ENCODE data around the gene CALHM1. TPM values are rescaled to one million over a fixed set of nuclear protein-coding genes. Genes with fewer than 3 reads are reported as not detected.

Gene CALHM1
- total and polyA plus RNA-seq, 2 experiments from 2014 or later = not detected

GRCh38 chr10:103502849-103503660, 44.4 kb upstream of the CALHM1 start:
- peaks cover 8% of the 10 kb centered on the region for H3K4me1 ChIP-seq (ENCODE audit: low read depth)
- H3K36me3 ChIP-seq = no peaks in the 10 kb centered on the region
- H3K27ac ChIP-seq = no peak overlapping the region
- TF ChIP-seq, protein P1, sequence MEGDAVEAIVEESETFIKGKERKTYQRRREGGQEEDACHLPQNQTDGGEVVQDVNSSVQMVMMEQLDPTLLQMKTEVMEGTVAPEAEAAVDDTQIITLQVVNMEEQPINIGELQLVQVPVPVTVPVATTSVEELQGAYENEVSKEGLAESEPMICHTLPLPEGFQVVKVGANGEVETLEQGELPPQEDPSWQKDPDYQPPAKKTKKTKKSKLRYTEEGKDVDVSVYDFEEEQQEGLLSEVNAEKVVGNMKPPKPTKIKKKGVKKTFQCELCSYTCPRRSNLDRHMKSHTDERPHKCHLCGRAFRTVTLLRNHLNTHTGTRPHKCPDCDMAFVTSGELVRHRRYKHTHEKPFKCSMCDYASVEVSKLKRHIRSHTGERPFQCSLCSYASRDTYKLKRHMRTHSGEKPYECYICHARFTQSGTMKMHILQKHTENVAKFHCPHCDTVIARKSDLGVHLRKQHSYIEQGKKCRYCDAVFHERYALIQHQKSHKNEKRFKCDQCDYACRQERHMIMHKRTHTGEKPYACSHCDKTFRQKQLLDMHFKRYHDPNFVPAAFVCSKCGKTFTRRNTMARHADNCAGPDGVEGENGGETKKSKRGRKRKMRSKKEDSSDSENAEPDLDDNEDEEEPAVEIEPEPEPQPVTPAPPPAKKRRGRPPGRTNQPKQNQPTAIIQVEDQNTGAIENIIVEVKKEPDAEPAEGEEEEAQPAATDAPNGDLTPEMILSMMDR (IDR thresholded peaks at IDR 0.05; ENCODE audit: low read depth, low read length) = no peak
- H3K4me3 ChIP-seq = no peak overlapping the region
- no peak for DNase-seq (ENCODE audit: low read depth in 1 of 2, low spot score in 1 of 2)
- H3K27me3 ChIP-seq = peaks cover 11% of the 10 kb centered on the region
- H3K9me3 ChIP-seq (ENCODE audit: low read depth) = no peaks in the 10 kb centered on the region

DNA sequence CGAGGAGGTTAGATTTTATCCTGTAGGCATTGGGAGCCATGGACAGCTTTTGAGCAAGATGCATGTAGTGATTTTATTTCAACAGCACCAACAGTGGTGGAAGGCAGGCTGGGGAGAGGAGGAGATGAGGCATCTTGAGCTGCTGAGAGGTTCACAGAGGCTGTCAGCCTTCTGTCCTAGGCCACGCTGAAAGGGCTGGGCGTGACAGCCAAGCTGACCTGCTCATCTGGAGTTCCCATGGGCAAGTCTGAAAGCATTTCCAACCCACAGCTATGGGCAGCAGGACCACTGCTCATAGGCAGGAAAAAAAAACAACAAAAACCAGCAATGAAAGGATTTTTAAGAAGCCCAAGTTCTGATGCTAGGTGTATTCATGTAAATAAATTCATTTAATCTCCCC, 42.5 kb upstream of the CALHM1 start:
- no peak overlapping the region for H3K27ac ChIP-seq
- TF ChIP-seq, protein P1 (IDR thresholded peaks at IDR 0.05; ENCODE audit: low read depth, low read length) = no peak
- no peak overlapping the region for H3K4me3 ChIP-seq
- no peaks in the 10 kb centered on the region for H3K9me3 ChIP-seq (ENCODE audit: low read depth)
- peaks cover 8% of the 10 kb centered on the region for H3K4me1 ChIP-seq (ENCODE audit: low read depth)
- DNase-seq (ENCODE audit: low read depth in 1 of 2, low spot score in 1 of 2) = no peak
- no peaks in the 10 kb centered on the region for H3K36me3 ChIP-seq
- H3K27me3 ChIP-seq = peaks cover 30% of the 10 kb centered on the region

- TF ChIP-seq, protein P1 (IDR thresholded peaks at IDR 0.05; ENCODE audit: low read depth, low read length) = no peak
- no peaks in the 10 kb centered on the region for H3K9me3 ChIP-seq (ENCODE audit: low read depth)
- H3K27me3 ChIP-seq = peaks cover 37% of the 10 kb centered on the region
- no peaks in the 10 kb centered on the region for H3K36me3 ChIP-seq
- peaks cover 8% of the 10 kb centered on the region for H3K4me1 ChIP-seq (ENCODE audit: low read depth)
- no peak overlapping the region for H3K4me3 ChIP-seq
- DNase-seq (ENCODE audit: low read depth in 1 of 2, low spot score in 1 of 2) = no peak
- no peak overlapping the region for H3K27ac ChIP-seq
Observed at GRCh38 chr10:103500481-103500880, 41.8 kb upstream of the CALHM1 start.

DNA sequence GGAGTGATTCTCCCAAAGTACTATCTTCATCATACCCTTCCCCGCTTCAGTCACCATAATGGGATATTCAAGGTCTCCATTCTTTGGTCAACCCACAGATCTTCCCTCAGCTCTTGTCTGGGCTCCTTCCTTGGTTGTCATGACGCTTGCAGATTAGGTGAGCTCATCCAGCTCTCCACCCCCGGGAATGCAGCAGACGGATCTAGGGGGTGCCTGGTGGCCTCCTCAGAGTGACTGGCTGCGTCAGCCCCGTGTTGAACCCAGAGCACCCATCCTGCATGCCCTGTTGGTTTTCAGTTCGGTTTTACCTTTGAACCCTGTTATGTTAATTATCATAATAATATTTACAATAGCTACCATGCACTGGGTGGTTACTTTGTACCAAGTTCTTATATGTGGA, 41.2 kb upstream of the CALHM1 start:
- no peak overlapping the region for H3K4me3 ChIP-seq
- H3K36me3 ChIP-seq = no peaks in the 10 kb centered on the region
- H3K4me1 ChIP-seq (ENCODE audit: low read depth) = peaks cover 8% of the 10 kb centered on the region
- H3K27ac ChIP-seq = no peak overlapping the region
- TF ChIP-seq, protein P1 (IDR thresholded peaks at IDR 0.05; ENCODE audit: low read depth, low read length) = no peak
- peaks cover 43% of the 10 kb centered on the region for H3K27me3 ChIP-seq
- no peaks in the 10 kb centered on the region for H3K9me3 ChIP-seq (ENCODE audit: low read depth)
- DNase-seq (ENCODE audit: low read depth in 1 of 2, low spot score in 1 of 2) = no peak

DNA sequence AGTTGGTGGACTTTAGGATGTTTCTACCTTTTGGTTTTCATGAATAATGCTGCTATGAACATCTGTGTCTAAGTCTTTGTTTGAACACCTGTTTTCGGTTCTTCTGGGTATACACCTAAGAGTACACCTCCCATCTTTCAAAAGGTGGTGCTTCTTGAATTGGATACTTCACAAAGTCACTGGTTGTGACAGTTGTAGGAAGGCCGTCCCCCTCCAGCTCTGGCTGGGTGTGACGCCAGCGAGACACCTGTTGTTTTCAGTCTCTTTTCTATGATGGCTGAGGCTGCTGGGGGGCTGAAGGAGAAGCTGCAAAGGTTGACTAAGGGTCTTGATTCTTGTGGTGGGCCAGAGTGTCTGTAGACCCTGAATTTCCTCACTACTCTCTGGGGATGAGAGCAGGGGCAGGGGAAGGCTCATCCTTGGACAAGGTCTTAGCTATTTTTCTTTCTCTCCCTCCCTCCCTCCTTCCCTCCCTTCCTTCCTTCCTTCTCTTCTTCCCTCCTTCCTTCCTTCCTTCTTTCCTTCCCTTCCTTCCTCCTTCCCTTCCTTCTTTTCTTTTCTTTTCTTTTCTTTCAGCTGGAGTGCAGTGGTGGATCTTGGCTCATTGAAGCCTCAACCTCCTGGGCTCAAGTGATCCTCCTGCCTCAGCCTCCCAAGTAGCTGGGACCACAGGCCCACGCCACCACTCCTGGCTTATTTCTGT, 40.4 kb upstream of the CALHM1 start:
- no peak overlapping the region for H3K4me3 ChIP-seq
- TF ChIP-seq, protein P1 (IDR thresholded peaks at IDR 0.05; ENCODE audit: low read depth, low read length) = no peak
- no peak overlapping the region for H3K27ac ChIP-seq
- peaks cover 1% of the 10 kb centered on the region for H3K4me1 ChIP-seq (ENCODE audit: low read depth)
- H3K36me3 ChIP-seq = no peaks in the 10 kb centered on the region
- no peak for DNase-seq (ENCODE audit: low read depth in 1 of 2, low spot score in 1 of 2)
- H3K27me3 ChIP-seq = peaks cover 50% of the 10 kb centered on the region
- H3K9me3 ChIP-seq (ENCODE audit: low read depth) = no peaks in the 10 kb centered on the region

Measured in cardiac muscle cell (in vitro differentiated cells and primary cell).